GM21360 (cell line): ENCODE data around the gene SNX8.

Experiments used
- ATAC-seq: cut with Tn5 transposase; IDR thresholded peaks from one replicate; pipeline ENCODE4 v1.9.1; 2021; ENCODE audit warnings: mild to moderate bottlenecking, moderate library complexity; ENCODE audit not compliant: unreplicated experiment

The SNX8 gene

DNA sequence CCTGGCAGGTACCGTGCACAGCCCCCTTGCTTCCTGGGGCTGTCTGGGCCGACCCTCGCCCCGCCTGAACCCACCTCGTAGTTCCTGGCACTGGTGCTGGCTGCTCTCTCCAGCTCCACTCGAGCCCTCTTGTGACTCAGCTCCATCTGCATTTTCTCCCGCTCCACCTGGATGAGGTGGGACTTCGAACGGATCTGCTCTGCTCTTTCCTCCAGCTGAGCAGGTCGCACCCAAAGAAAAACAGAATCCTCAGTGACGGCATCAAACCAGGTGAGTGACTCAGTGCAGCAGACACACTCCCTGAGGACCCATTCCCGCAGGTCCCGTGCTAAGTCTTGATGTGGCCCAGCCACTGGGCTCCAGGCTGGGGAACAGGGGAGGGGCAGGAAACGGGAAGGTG, 88.9 kb downstream of the SNX8 start:
- no peak for ATAC-seq

GRCh38 chr7:2224934-2225333, 89.3 kb downstream of the SNX8 start:
- ATAC-seq = no peak

DNA sequence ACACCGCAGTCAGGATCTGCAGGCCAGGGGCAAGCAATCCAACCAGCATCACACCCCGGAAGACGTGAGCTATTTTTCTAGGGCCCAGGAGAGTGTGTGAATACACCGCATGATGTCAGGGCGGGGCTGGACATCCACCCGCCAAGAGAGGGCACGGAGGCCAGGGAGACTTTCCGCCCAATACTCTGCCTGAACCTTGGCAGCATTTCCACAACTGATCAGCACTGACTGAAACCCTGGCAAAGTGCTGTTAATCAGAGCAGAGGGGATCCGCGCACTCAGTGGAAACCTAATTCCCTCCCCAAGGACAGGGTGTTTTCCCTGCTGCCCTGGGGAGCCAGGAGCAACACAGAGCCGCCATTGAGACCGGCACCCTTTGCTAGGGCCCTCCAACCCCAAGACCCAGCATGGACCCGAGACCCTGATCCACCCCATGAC, 89.7 kb downstream of the SNX8 start:
- no peak for ATAC-seq

- no peak for ATAC-seq
Observed at GRCh38 chr7:2223321-2223720, 90.9 kb downstream of the SNX8 start.

DNA sequence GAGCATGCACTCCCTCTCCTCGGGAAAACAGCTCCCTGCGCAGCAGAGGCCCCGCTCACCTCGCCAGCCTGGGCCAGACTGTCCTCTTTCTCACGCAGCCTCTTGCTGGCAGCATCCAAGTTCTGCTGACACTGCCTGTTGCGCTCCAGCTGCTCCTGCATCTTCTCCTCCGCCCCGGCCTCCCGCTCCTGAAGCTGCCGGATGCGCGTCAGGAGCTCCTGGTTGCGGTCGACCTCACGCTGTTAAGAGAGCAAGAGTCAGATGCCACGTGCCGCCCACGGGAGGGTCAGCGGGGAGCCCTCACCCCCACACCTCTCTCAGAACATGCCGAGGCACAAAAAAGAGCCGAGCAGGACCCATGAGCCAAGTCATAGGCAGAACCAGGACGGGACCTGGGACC, 91.7 kb downstream of the SNX8 start:
- ATAC-seq = no peak

GRCh38 chr7:2220954-2221353, 93.3 kb downstream of the SNX8 start:
- ATAC-seq = no peak

DNA sequence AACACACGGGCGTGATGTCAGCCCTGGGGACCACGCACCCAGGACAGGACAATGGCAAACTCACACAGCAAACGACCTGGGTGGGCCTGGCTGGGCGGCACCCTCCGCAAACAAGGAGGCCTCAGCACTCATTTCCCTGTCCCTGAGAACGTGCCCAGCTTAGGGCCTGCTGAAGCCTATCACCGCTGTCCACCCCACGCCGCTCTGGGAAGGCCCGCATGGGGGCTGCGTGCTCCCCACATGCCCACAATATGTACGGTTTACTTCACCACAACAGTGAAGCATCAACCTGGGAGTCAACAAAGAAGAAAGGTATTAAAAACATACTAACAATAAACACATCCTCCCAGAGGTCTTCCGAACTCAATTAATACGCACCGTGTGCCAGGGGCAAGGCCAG, 93.7 kb downstream of the SNX8 start:
- ATAC-seq = no peak

- ATAC-seq = no peak
Observed at GRCh38 chr7:2220030-2220429, 94.2 kb downstream of the SNX8 start.

DNA sequence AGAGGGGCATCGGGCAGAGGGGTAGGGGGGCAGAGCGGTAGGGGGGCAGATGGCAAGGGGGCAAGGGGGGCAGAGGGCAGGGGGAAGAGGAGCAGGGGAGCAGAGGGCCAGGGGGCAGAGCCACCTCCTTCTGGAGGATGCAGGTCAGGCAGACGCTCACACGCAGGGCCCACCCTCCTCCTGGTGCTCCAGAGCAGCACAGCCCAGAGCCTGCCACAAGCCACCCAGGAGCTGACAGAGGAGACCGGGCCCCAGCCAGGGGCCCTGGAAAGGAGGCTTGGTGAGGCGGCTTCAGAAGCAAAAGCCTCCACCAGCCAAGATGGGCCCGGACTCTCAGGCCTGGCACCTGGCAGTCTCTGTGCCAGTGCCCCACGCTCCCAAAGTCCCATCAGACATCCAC, 94.6 kb downstream of the SNX8 start:
- no peak for ATAC-seq

DNA sequence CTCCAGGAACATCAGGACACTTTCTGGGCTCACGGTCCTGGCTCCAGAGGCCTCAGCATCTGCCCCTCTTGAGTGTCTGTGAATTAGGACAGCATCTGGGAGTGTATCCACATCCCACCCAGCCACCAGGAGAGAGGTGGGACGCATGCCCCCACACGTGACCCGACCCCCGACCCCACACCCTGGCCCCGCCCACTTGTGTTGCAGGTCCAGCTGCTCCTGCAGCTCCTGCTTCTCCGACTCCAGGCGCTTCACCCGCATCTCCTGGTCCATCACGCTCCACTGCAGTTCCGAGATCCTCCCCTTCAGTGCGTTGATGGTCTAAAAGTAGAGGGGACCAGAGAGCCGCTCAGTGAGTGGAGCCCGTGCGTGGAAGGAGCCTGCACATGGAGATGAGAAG, 95.1 kb downstream of the SNX8 start:
- ATAC-seq = no peak

DNA sequence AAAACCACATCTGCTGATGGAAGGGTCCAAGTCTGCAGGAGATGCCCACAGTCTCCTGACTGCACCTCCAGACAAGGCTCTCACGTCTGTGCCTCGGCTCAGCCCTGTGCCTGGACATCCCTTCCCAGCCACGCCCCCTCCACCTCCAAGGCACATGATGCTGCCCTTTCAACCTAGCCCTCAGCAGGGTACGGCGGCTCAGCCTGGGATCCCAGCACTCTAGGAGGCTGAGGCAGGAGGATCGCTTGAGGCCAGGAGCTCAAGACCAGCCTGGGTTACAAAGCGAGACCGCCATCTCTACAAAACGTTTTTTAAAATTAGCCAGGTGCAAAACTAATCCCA, 95.8 kb downstream of the SNX8 start:
- no peak for ATAC-seq

GRCh38 chr7:2217716-2218443, 96.4 kb downstream of the SNX8 start:
- ATAC-seq = no peak

- ATAC-seq = no peak
Observed at GRCh38 chr7:2217206-2217605, 97.0 kb downstream of the SNX8 start.

- ATAC-seq = no peak
Observed at GRCh38 chr7:2215851-2216250, 98.4 kb downstream of the SNX8 start.

DNA sequence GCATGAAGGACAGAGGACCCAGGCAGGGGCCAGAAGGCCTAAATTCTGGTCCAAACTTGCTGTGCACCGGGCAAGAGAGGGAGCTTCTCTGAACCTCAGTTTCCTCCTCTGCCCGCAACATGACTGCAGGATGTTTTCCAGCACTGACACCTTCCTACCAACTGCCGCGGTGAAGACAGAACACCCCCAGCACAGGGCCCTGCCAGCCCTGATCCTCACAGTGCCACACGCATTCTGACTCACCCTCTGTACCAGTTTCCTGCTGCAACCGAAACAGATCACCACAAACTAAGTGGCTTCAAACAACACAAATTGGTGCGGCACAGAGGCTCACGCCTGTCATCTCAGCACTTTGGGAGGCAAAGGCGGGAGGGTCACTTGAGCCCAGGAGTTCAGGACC, 99.6 kb downstream of the SNX8 start:
- ATAC-seq = no peak

- ATAC-seq = no peak
Observed at GRCh38 chr7:2213551-2214215, 100.6 kb downstream of the SNX8 start.

GRCh38 chr7:2212906-2213305, 101.3 kb downstream of the SNX8 start:
- ATAC-seq = no peak

DNA sequence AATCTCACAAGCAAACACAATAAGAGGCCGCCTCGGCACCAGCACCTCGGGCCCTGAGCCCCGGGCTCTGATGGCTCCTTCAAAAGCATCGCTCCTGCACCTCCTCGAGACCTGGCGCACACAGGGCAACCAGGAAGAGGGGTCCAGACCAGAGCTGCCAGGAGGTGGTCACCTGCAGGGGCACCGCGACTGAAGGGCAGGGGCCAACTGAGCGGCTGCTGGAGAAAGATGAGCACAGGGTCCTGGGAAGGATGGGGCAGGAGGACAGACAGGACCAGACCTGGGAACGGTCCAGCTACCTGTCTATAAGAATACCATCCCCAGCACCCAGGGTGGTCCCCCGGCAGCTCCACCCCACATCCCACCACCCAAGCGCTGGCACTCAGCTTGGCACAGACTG, 102.3 kb downstream of the SNX8 start:
- no peak for ATAC-seq

DNA sequence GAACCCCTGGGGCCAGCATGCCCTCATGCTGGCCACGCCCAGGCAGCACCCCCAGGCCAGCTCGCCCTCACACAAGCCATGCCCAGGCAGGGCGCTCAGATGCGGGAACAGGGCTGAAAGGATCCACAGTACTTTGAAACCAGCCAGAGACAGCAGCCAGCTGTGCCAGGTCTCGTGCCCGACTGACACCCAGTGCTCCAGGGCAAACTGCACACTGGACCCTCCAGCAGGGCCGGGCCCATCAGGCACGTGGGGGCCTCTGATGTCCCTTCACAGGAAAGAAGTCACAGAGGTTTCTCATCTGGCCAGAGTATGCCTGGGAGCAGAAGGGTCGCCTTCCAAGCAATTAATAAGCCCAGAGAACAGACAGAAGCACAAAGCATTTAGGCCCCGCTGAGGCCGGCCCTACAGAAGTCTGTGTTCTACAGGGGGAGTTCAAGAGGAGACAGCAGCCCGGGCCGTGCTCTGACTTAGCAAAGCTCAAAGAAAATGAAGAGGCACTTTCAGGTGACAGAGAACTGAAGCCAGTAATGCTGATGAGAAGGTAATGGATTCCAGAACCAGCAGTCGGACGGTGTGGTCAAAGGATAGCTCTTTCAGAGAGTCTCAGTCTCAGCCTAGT, 102.9 kb downstream of the SNX8 start:
- ATAC-seq = no peak

DNA sequence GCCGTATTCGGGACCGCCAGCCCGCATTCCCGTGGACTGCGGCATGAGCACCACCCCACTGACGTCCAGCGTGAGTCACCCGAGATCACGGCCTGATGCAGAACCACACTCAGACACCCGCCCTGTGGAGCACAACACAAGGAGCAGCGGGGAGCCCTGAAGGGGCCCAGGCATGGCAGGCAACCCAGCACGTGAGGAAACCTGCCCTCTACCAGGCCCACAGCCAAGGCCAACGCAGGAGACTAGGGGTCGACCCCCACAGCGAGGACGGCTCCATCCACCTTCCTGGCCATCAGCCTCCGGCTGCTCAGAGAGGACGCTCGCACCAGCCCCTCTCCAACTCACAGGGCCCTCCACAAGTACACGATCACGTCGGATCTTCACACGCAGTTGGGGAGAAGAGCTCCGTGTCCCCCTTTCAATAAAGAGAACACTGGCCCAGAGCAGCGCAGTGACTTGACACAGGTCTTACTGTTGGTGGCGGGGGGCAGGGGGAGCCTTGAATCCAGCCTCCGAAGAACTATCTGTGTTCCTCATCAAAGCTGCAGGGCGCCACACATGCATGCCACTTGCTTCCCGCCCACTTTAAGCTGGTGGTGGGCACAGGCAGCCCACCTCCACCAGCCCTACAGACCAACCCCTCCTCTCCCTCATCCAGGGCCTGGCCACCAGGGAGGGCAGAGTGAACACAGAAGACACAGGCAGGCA, 103.5 kb downstream of the SNX8 start:
- ATAC-seq = no peak

DNA sequence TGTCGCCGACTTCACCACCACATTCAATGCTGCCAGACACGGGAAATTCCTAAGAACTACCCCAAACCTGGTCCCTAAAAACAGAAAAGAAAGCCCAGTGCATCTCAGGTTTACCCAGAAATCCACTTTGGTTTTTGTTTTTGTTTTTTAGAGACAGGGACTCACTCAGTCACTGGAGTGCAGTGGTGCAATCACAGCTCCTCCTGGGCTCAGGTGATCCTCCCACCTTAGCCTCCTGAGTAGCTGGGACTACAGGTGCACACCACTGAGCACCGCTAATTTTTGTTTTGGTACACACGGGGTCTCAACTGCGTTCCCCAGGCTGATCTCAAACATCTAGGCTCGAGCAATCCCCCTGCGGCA, 104.3 kb downstream of the SNX8 start:
- no peak for ATAC-seq
